Esophagus muscularis mucosa (tissue), 4 donors: ENCODE results near the gene C6orf52. TPM values are rescaled to one million over a fixed set of nuclear protein-coding genes. Genes with fewer than 3 reads are reported as not detected.

ENCODE experiments used
- DNase-seq: peaks from one replicate; pipeline ENCODE4 v3.0.0-alpha.2; 2017; ENCODE audit errors: extremely low spot score
- H3K27ac ChIP-seq, 4 donors: fragments of 200-600 bp; sonication (generic); replicated peaks in 1 of 4; 1 replicate in 3 of 4; 2 replicates in 1 of 4; pipeline ENCODE4 v1.5.1; 2016 to 2019; ENCODE audit warnings: mild to moderate bottlenecking in 1 of 4
- H3K27me3 ChIP-seq, 4 donors: fragments of 200-600 bp; sonication (generic); one replicate each; pipeline versions ENCODE4 v1.5.1 to v1.6.0; 2016 to 2019
- H3K36me3 ChIP-seq, 4 donors: fragments of 200-600 bp; sonication (generic); one replicate each; pipeline ENCODE4 v1.5.1; 2016 to 2019
- H3K4me1 ChIP-seq, 4 donors: fragments of 200-600 bp; sonication (generic); one replicate each; pipeline ENCODE4 v1.5.1; 2016 to 2019
- H3K4me3 ChIP-seq, 4 donors: fragments of 200-600 bp; sonication (generic); 1 replicate in 2 of 4; 2 replicates in 2 of 4; pipeline ENCODE4 v1.5.1; 2016 to 2019; ENCODE audit warnings: mild to moderate bottlenecking in 4 of 4, moderate library complexity in 1 of 4
- H3K9me3 ChIP-seq, 4 donors: fragments of 200-600 bp; sonication (generic); 1 replicate in 3 of 4; 2 replicates in 1 of 4; pipeline ENCODE4 v1.5.1; 2016 to 2019
- EP300 ChIP-seq: sonication (generic); formaldehyde crosslinking; IDR thresholded peaks from one replicate; pipeline ENCODE4 v1.6.1; 2017; ENCODE audit warnings: antibody characterized with exemption
- POLR2A ChIP-seq: fragments of 450-650 bp; IDR thresholded peaks from one replicate; pipeline ENCODE4 v1.6.1; 2017; ENCODE audit warnings: antibody characterized with exemption, moderate library complexity, mild to moderate bottlenecking, low read depth
- POLR2AphosphoS5 ChIP-seq, 2 donors: sonication (generic); formaldehyde crosslinking; IDR thresholded peaks; one replicate each; pipeline ENCODE4 v1.6.1; 2017; ENCODE audit warnings: antibody characterized with exemption in 2 of 2
- WGBS: methylation state at CpG from one replicate; pipeline ENCODE4 v1.1.5; 2018; 5-methylcytosine and 5-hydroxymethylcytosine counted together
- intact Hi-C: fragments of 100-400 bp; cut with DNase I; formaldehyde crosslinking; loops from one replicate; pipeline ENCODE4 v1.15.1; 2023
- total RNA-seq, 4 donors: library from RNA; depleted of rRNA; stranded (reverse); fragments of >200 nt; gene quantifications; one replicate each; pipeline versions ENCODE4 v1.1.0 to v1.2.1, GENCODE V29; 2016
- TF ChIP-seq, protein P1 (sequence below), 3 experiments: fragments of 200-600 bp in 2 of 3; fragments of 450-650 bp in 1 of 3; sonication (generic) in 2 of 3; IDR thresholded peaks; one replicate each; pipeline ENCODE4 v1.5.1; 2017 to 2019; ENCODE audit warnings: antibody characterized with exemption in 3 of 3, mild to moderate bottlenecking in 2 of 3, moderate library complexity in 1 of 3

C6orf52 gene
- total RNA-seq, 4 donors from 2014 or later: 0.71 to 1.2 TPM; not detected in 2

DNA sequence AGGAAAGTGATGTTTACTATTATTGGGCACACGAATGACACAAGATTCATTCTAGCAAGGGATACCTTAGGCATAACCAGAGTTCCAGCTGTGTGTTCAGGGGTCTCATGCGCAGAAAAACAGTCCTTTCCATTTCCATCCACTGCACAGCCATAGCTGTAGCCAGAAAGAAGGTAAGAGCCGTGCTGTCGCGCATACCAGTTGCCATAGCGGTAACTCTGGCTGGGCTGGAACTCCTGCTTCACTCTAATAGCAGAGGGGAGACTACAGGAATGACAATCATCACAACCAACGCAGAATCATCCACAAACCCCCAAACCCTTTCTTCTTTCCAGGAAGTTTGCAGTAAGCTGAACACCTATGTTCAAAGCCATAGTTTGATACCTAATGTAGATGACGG lies 7.5 kb downstream of the C6orf52 start:
- 90% methylated on average over 7 of the region's 8 CpGs for WGBS
- intact Hi-C loops: no loop called here

DNA sequence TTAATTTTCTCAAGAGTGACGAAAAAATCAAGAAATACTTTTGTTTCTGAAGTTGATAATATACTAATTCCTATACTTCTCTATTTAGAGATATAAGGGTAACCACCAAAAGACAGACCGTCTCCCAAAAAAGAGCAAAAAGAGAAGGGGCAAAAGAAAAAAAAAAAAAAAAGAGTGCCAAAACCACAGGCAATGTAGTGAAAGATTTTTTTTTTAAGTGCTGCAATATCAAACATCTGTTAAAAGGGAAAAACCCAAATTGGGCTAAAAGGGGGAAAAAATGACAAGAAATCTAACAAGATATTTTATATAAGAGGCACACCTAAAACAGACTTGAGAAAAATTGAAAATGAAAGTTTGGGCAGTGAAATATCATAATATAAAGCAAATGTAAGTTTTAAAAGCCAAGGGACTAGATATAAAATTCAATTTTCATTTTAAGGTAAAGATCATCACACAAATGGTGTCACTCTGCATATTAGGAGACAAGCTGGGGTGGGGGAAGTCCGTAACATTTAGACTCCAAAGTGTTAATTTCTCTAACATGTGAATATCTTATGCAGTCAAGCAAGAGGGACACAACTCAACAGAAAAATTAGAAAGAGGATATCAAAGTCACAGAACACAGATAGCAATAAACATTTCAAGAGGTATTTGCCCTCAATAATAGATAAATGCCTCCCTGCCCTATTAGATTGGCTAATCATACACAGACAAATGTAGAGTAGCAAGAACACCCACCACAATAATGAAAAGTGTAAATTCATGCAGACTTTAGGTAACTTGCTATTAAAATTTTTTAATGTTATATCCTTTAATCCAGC lies 9.1 kb downstream of the C6orf52 start:
- Histone ChIP-seq H3K27me3 (peaks cover 0 to 5% (median 0%) of the 10 kb centered on the region in 4 donors), H3K4me1 (no peaks in the 10 kb centered on the region), H3K4me3 (no peak overlapping the region), H3K9me3 (no peaks in the 10 kb centered on the region), H3K36me3 (no peaks in the 10 kb centered on the region), H3K27ac (no peak overlapping the region)
- TF ChIP-seq, protein P1, sequence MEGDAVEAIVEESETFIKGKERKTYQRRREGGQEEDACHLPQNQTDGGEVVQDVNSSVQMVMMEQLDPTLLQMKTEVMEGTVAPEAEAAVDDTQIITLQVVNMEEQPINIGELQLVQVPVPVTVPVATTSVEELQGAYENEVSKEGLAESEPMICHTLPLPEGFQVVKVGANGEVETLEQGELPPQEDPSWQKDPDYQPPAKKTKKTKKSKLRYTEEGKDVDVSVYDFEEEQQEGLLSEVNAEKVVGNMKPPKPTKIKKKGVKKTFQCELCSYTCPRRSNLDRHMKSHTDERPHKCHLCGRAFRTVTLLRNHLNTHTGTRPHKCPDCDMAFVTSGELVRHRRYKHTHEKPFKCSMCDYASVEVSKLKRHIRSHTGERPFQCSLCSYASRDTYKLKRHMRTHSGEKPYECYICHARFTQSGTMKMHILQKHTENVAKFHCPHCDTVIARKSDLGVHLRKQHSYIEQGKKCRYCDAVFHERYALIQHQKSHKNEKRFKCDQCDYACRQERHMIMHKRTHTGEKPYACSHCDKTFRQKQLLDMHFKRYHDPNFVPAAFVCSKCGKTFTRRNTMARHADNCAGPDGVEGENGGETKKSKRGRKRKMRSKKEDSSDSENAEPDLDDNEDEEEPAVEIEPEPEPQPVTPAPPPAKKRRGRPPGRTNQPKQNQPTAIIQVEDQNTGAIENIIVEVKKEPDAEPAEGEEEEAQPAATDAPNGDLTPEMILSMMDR (IDR thresholded peaks at IDR 0.05): no peak
- TF ChIP-seq POLR2AphosphoS5 (IDR thresholded peaks at IDR 0.05) (no peak), EP300 (no peak), POLR2A (no peak)
- 72% methylated on average over 3 of the region's 3 CpGs for WGBS
- DNase-seq: no peak
- intact Hi-C loops: no loop called here

More for the DNA sequence above, 7.5 kb downstream of the C6orf52 start:
- Histone ChIP-seq H3K9me3 (no peaks in the 10 kb centered on the region), H3K4me1 (no peaks in the 10 kb centered on the region), H3K27ac (no peak overlapping the region), H3K27me3 (peaks cover 0 to 5% (median 0%) of the 10 kb centered on the region in 4 donors), H3K36me3 (no peaks in the 10 kb centered on the region), H3K4me3 (no peak overlapping the region)
- TF ChIP-seq EP300 (no peak), POLR2A (no peak), POLR2AphosphoS5 (IDR thresholded peaks at IDR 0.05) (no peak)
- TF ChIP-seq, protein P1 (IDR thresholded peaks at IDR 0.05): no peak
- no peak for DNase-seq

- WGBS: 71% methylated on average over 5 of the region's 5 CpGs
These were observed 9.8 kb downstream of the C6orf52 start for GRCh38 chr6:10684618-10685017.

GRCh38 chr6:10682355-10682988 lies 11.9 kb downstream of the C6orf52 start:
- TF ChIP-seq, protein P1 (IDR thresholded peaks at IDR 0.05): no peak
- TF ChIP-seq EP300 (no peak), POLR2A (no peak), POLR2AphosphoS5 (IDR thresholded peaks at IDR 0.05) (no peak)
- Histone ChIP-seq H3K9me3 (no peaks in the 10 kb centered on the region), H3K27me3 (peaks cover 0 to 2% (median 0%) of the 10 kb centered on the region in 4 donors), H3K4me1 (no peaks in the 10 kb centered on the region), H3K36me3 (no peaks in the 10 kb centered on the region), H3K4me3 (no peak overlapping the region), H3K27ac (no peak overlapping the region)
- no peak for DNase-seq
- intact Hi-C loops: no loop called here

More at GRCh38 chr6:10684618-10685017, 9.8 kb downstream of the C6orf52 start:
- TF ChIP-seq, protein P1 (IDR thresholded peaks at IDR 0.05): no peak
- TF ChIP-seq EP300 (no peak), POLR2AphosphoS5 (IDR thresholded peaks at IDR 0.05) (no peak), POLR2A (no peak)
- peaks cover 0 to 5% (median 0%) of the 10 kb centered on the region in 4 donors for H3K27me3 ChIP-seq
- intact Hi-C loops: no loop called here
- no peak for DNase-seq
- no peaks in the 10 kb centered on the region for H3K36me3 ChIP-seq
- no peak overlapping the region for H3K4me3 ChIP-seq
- H3K9me3 ChIP-seq: no peaks in the 10 kb centered on the region
- H3K27ac ChIP-seq: no peak overlapping the region
- no peaks in the 10 kb centered on the region for H3K4me1 ChIP-seq
